Posterior cingulate gyrus (tissue), 11 donors: ENCODE measurements around the gene PIAS2.
"Not testable (repeated sequence)": the region's sequence is repeated elsewhere in the genome, so short reads cannot be mapped to it uniquely, and the experiment has no call there.

ENCODE experiments used
- DNase-seq, 10 donors: peaks; one replicate each; pipeline versions ENCODE4 v3.0.0 to v3.0.0-alpha.2; 2020 to 2021; ENCODE audit warnings: mixed read lengths in 3 of 10
- intact Hi-C: fragments of 100-400 bp; cut with DNase I; formaldehyde crosslinking; loops from one replicate; pipeline ENCODE4 v1.15.1; 2023

The PIAS2 gene

GRCh38 chr18:46843372-46843771, 73.9 kb downstream of the PIAS2 start:
- intact Hi-C loops: no loop called here
- no peak for DNase-seq

DNA sequence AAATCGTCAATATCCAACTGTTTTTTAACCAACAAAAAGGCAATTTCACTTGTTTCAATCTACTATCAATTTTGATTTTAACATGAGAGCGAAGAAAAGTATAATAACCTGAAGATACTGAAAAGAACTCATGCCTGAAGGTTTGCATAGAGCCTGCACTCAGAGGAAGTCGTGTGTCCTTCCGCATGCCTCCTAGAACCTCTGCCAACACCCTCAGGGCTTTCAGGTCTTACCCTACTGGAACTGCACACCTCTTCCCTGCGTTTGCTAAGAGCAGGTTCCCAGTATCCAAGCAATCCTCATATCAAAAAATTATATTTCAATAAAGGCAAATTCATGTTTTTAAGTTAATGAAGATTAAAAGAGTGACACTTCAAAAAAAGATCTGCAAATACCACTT, 74.7 kb downstream of the PIAS2 start:
- no peak for DNase-seq
- intact Hi-C loops: no loop called here

- intact Hi-C loops: no loop called here
- DNase-seq: no peak
Measured at GRCh38 chr18:46833899-46834298, 83.4 kb downstream of the PIAS2 start.

GRCh38 chr18:46832849-46833248, 84.5 kb downstream of the PIAS2 start:
- intact Hi-C loops: no loop called here
- no peak for DNase-seq

DNA sequence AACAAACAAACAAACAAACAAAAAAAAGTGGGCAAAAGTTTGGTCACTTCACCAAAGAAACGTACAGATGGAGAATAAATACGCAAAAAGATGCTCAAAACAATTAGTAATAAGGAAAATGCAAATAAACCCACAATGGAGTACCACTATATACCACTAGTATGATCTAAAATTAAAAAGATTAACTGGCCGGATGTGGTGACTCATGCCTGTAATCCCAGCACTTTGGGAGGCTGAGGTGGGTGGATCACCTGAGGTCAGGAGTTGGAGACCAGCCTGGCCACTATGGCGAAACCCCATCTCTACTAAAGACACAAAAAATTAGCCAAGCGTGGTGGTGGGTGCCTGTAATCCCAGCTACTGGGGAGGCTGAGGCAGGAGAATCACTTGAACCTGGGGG, 84.9 kb downstream of the PIAS2 start:
- DNase-seq, intact Hi-C loops: not testable (repeated sequence)

- intact Hi-C loops: no loop called here
- no peak for DNase-seq
Measured at GRCh38 chr18:46831434-46831833, 85.9 kb downstream of the PIAS2 start.

- DNase-seq: no peak
- intact Hi-C loops: no loop called here
Measured at GRCh38 chr18:46830633-46831032, 86.7 kb downstream of the PIAS2 start.

- no peak for DNase-seq
- intact Hi-C loops: no loop called here
Measured at GRCh38 chr18:46829947-46830346, 87.4 kb downstream of the PIAS2 start.

DNA sequence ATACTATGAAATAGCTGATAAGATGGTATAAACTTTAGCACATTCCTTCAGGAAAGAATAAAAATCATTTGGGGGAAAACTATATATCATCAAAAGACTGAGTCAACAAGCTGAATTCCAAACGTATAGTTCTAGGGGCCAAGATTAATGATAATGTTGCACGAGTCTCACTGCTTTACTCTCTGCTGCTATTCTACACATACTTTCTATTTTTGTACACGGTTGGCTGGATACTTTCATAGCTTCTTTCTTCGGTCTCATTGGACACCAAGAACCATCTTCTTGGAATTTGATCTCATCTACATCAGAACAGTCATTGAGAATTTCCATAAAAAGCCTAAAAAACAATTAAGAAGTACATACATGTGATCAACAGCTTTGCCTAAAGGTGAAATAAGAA, 87.8 kb downstream of the PIAS2 start:
- intact Hi-C loops: no loop called here
- no peak for DNase-seq

GRCh38 chr18:46821856-46822711, 95.2 kb downstream of the PIAS2 start:
- intact Hi-C loops: no loop called here
- DNase-seq: no peak

DNA sequence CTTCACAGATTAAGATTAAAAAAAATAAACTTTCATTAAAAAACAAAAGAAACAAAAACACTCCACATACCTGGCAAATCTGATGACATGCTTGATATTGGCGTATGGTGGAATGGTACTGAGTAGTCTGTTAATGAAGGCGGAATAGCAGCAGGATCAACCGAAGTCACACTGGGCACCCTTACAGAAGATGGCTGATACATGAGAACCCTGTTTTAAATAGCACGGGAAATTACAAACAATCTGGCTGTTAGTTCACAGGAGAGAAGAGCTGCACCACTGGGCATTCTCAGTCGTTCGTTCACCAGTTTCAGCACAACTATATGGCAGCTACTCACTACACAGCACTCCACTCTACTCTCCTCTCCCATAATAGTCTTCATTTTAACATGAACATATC, 96.4 kb downstream of the PIAS2 start:
- intact Hi-C loops: no loop called here

GRCh38 chr18:46815661-46816060, 101.6 kb downstream of the PIAS2 start:
- DNase-seq: no peak
- intact Hi-C loops: no loop called here

More for the DNA sequence above, 96.4 kb downstream of the PIAS2 start:
- no peak for DNase-seq

- DNase-seq: no peak
- intact Hi-C loops: no loop called here
Measured at GRCh38 chr18:46814399-46814798, 102.9 kb downstream of the PIAS2 start.

GRCh38 chr18:46812311-46812710, 105.0 kb downstream of the PIAS2 start:
- DNase-seq: no peak
- intact Hi-C loops: no loop called here

DNA sequence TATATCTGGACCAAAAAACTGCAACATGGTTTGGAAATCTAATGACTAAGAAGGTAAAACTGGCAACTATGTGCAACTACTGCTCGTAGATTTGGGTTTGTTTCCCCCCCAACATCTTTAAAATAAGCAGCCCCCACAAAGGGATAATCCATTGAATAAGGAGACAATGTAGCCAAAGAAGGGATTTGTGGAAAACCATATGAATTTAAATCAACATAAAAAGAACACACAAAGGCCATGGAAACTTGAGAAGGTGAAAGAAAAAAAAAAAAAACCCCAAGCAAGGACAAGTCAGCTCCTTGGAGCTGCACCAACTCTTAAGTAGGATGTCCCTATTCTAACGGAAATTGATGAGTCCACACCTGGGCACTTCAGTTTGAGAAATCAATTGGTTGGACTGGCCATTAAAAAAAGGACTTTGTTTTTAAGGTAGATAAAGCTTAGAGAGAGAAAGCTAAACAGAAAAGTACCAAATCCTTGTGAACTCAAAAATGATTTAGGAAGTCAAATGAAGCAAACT, 106.8 kb downstream of the PIAS2 start:
- intact Hi-C loops: no loop called here

GRCh38 chr18:46809145-46809544, 108.2 kb downstream of the PIAS2 start:
- intact Hi-C loops: no loop called here
- no peak for DNase-seq

More for the DNA sequence above, 106.8 kb downstream of the PIAS2 start:
- no peak for DNase-seq

DNA sequence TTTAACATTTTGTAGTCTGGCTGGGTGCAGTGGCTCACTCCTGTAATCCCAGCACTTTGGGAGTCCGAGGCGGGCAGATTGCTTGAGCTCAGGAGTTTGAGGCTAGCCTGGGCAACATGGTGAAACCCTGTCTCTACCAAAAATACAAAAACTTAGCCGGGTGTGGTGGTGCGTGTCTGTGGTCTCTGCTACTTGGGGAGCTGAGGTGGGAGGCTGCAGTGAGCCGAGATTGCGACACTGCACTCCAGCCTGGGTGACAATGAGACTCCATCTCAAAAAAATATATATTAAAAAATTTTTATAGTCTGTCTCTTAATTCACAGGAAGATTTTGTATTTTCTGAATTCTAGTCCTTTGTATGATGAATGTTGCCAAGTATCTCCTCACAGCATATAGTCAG, 121.4 kb downstream of the PIAS2 start:
- DNase-seq, intact Hi-C loops: not testable (repeated sequence)

DNA sequence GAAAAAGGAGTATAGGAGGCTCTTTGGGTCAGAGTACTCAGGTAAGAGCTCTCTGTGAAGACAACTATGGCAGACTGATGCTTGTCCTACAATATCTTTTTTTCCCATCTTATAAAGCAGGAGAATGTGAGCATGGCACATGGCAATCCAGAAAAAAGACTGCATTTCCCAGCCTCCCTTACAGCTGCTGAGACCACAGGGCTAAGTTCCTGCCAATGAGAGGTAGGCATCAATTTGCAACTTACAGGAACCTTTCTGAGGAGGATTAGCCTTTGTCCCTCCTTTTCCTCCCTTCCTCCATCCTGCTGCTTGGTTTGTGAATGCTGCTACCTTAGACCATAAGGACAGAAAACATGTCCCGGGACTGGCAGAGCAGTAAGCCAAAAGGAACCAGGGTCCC, 122.7 kb downstream of the PIAS2 start:
- DNase-seq: no peak
- intact Hi-C loops: no loop called here

- intact Hi-C loops: no loop called here
- DNase-seq: no peak
Measured at GRCh38 chr18:46793565-46793964, 123.7 kb downstream of the PIAS2 start.

DNA sequence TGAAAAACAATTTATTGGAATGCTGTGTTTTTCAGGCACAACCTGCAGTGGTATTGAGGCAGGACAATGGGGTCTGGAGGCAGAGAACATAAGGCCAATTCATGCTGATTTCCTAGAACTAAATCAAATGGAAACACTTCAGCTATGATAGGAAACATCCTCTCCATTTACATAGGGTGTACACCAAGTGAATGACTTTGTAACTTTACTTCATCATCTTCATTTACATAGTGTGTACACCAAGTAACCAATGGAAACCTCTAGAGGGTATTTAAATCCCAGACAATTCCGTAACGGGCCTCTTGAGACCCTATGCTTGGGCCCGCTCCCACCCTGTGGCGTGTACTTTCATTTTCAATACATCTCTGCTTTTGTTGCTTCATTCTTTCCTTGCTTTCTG, 128.2 kb downstream of the PIAS2 start:
- DNase-seq: no peak
- intact Hi-C loops: no loop called here

DNA sequence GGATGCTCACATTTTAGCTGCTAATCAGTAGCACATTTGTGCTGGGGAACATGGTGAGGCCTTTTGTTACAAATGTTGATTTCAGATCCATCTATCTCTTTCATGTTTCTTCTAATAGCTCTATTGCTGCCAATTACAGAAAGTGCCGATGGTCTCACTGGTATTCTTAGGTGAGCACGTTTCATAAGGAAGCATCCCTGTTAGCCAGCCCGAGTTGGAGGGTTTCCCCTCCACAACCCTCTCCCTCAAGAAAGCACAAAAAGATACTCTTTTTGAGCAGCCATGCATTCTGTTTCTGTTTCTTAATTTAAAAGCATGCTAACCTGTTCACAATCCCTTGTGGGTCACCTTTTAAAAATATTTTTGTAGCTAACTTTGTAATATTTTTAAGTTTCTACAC, 129.6 kb downstream of the PIAS2 start:
- intact Hi-C loops: no loop called here
- DNase-seq: no peak

DNA sequence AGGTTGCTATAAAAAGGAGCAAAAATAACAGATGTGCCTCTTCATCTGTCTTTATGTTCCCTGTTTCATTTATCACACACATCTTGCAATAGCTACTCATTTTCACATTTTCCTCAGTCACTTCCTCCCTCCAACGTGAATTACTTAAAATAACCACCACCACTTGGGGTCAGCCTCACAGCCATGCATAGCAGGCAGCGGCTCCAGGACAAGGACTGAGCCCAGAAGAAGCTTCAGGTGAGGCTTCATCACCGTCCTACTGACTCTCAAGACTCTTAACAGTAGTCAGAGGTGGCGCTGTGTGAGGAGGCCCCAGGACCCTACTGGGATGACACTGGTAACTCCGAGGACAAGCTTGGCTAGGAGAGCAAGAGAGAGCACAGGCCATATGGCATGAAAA, 144.9 kb downstream of the PIAS2 start:
- DNase-seq: peak in 1 of 10 donors; percentile 10
- intact Hi-C loops: no loop called here
